GM18499 (cell line): ENCODE data around the gene BTBD9.

Source experiments
- ATAC-seq: cut with Tn5 transposase; IDR thresholded peaks from one replicate; pipeline ENCODE4 v1.9.1; 2021; ENCODE audit warnings: moderate number of reproducible peaks; ENCODE audit not compliant: insufficient read depth, unreplicated experiment

BTBD9 gene

GRCh38 chr6:38404355-38404754 lies 235.4 kb downstream of the BTBD9 start:
- ATAC-seq: no peak

- no peak for ATAC-seq
These were observed 236.2 kb downstream of the BTBD9 start for GRCh38 chr6:38403548-38403947.

DNA sequence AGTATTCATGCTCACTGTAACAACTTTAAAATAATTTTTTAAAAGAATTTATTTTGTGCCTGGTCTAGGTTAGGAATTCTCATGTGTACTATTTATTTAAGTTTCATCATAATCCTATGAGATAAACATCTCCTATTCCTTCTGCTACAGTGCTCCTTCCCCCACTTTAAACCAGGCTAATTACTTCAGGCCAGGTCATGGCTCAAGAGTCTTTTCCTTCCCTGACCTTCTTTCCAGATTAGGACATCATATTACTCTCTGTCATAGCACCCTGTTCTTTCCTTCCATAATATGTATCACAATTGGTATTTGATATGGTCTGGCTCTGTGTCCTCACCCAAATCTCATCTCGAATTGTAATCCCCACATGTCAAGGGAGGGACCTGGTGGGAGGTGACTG lies 239.0 kb downstream of the BTBD9 start:
- ATAC-seq: no peak

DNA sequence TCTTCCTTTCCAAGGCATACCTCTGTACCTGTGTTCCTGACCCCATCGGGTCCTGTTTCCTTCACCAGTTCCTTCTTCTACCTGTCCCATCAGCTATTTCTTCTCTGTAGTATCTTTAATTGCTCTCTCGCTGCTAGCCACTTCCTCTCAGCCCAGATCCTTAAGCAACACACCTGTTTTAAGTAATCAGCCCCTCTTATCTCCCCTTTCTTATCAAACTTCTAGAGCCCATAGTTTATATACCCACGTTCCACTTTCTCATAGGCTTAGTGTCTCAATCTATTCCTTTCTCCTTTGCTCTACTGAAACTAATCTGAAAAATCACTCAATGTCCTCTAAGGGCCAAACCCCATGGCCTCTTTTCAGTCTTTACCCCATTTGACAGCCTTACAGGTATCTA lies 239.6 kb downstream of the BTBD9 start:
- ATAC-seq: no peak

DNA sequence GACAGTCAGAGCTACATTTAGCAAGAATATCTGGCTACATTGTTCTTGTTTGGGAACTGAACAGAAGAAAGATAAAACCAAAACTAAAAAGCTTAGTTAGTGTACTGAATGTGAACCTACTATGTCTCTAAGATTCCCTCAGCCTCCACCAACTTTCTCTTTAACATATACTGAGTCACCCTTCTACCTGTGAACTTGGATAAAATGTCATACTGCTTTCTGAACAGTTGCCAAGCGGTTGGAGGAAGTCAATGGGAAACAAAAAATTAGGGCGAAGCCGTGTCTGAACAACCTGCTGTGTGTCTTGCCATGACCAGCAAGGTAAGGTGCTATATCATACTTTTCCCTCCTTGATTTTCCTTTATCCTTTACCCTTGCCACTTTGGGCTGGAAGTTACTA lies 243.5 kb downstream of the BTBD9 start:
- no peak for ATAC-seq

- no peak for ATAC-seq
These were observed 245.7 kb downstream of the BTBD9 start for GRCh38 chr6:38393986-38394385.

DNA sequence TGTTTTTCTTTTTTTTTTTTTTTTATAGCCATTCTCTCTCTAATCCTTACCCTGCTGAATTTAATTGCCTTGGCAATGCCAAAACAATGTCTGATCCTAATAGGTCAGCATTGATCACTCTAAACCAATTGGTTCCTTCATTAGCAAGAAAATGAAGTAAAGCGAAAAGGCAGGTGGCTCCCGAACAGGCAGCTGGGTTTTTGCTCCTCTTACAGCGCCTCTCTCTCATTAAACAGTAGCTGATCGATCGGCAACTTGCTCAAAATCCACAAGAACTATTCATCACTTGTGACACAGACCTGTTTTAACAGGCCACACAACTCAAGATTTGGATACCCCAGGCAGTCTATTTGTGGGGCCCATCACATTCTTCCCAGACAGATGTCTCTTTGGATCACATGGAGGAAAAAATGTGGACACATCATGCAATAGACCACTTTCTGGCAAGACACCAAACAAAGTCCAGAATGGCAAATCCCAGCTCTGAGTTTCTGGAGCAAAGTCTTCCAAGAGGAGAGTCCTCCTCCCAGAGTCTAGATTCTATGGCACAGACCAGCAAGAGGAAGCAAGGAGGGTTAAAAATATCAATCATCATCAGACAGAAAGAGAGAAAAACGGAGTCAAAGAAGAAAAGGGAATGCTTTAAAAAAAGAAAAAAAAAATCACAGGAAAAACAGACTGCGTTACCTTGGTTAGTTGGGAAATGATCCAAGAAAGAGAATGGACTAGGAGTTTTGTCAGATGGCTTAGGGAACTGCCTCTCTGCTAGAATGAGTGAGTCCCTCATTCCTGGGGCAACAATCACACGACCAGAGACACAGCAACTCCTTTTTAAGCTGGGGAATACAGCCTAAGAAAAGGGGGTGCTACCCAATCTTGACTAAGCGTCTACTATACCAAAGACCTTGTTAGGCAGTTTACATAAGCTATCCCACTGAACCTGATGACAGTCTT lies 247.8 kb downstream of the BTBD9 start:
- no peak for ATAC-seq

GRCh38 chr6:38391206-38391605 lies 248.5 kb downstream of the BTBD9 start:
- ATAC-seq: no peak

GRCh38 chr6:38389875-38390274 lies 249.9 kb downstream of the BTBD9 start:
- no peak for ATAC-seq

- ATAC-seq: no peak
These were observed 251.8 kb downstream of the BTBD9 start for GRCh38 chr6:38387971-38388370.

DNA sequence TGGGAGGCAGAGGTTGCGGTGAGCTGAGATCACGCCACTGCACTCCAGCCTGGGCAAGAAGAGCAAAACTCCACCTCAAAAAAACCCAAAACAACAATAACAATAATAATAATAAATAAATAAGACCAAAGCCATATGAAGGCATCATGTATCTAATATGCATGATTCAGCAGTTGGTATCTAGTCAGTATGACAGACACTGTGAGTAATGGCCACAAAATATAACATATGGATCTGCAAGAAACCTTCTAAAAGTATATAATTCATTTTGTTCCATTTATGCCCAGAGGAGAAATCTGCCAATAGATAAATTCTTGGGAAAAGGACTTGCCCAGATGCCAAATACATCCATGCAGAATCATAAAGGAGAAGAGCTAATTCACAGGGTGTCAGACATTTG lies 252.3 kb downstream of the BTBD9 start:
- no peak for ATAC-seq

DNA sequence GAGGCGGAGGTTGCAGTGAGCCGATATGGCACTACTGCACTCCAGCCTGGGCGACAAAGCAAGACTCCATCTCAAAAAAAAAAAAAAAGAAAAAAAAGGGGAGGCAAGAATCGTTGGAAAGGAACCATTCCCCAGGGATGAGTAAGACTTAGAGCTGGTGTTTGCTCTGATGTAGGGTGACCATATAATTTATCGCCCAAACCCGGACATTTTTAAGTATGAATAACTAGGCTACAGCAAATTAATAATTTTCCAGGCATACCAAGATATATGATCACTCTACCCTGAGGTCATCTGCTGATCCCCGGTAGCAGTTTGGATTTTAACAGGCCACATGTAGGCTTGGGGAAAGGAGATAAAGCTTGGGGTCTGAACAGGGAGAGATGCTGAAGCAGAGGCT lies 260.9 kb downstream of the BTBD9 start:
- ATAC-seq: no peak

GRCh38 chr6:38375937-38376336 lies 263.8 kb downstream of the BTBD9 start:
- no peak for ATAC-seq

DNA sequence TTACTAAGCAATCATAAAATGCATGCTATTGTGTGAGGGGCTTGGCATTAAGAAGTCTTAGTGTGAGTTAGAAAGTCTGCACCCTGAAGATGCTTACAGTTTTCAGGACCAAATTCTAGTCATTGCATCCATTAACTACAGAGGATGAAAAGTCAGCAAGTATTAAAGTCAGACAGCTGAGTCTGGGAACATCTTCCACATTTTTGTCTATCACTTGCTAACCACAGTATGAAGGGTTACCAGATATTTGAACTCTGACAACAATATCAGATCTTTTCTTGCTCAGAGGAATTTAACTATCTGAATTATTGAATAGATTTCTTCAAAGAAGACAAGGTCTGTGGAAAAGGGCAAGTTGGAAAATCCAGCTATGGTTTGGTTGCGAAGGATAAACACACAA lies 264.4 kb downstream of the BTBD9 start:
- no peak for ATAC-seq

DNA sequence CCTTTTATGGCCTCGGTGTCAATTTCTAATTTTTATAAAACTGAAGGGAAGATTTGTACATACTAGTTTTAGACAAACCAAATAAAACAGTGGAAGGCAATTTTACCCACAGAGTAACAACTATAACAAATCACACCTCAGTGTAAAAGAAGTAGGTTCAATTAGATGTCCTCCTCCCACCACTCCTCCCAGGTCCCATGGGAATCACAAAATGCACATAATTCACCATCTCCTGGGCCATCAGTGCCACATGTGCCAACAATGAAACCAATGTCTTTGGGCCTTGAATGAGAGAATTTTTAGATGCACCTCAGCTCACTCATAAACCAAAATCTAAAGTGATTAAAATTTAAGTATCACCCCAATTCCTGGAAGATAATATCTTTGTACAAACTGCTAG lies 267.8 kb downstream of the BTBD9 start:
- no peak for ATAC-seq

- ATAC-seq: no peak
These were observed 268.8 kb downstream of the BTBD9 start for GRCh38 chr6:38370653-38371601.

DNA sequence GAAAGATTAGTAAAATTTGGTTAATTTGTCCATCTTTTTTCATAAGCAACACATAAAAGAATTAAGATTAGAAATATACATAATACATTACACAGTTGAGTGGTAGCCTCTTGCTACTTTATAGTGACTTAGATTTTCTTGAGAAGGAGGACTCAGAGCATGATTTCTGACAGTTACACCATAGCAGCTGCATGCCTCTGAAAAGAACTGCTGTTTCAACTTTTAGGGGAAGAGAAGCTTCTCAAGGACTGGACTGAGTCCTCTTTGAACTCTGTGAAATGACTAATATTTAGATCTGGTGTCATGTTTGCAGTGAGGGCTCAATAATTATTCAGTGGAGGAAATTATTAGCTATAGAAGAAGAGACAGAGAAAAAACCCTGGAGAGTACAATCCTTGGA lies 272.5 kb downstream of the BTBD9 start:
- no peak for ATAC-seq

GRCh38 chr6:38366234-38366633 lies 273.5 kb downstream of the BTBD9 start:
- ATAC-seq: no peak

GRCh38 chr6:38364775-38365174 lies 275.0 kb downstream of the BTBD9 start:
- ATAC-seq: no peak

DNA sequence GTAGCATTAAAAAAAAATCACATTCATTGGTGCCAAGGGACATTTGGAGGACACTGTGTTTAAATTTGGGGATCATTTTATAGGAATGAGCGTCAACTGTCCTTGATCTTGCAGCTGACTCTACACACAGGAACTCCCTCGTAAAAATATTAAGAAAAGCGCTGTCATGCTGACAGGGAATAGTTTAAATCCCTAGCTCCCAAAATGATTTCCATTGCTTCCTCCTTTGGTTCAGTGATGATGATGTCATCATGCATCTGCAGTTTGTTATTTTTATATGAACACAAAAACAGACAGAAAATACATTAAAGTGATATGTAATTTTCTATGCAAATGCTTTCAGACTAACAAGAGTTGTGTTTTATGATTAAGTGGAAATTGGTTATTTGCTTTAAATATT lies 275.6 kb downstream of the BTBD9 start:
- ATAC-seq: no peak

DNA sequence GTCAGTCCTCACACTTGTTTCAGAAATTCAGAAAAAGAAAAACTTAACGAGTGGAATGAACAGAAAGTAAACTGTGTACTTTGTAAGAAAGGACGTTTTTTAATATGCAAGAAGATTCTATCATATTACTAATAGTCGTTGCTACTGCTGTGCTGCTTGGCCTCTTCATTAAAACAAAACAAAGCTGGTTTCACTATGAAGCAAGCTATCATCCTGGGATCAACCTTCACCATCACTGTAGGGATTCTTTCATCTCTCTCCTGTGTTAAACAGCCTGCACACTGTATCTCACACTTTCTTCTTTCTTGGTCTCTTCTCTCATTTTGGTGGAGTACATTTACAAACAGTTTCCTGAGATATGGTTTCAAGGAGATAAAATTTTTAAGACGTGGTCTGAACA lies 284.2 kb downstream of the BTBD9 start:
- no peak for ATAC-seq
